IMR-90 (cell line): Measurements from ENCODE around the gene PAX1.

ENCODE experiments used
- CEBPB ChIP-seq: IDR thresholded peaks from 2 replicates; pipeline ENCODE4 v1.6.1; 2012; ENCODE audit warnings: low read depth, low read length, improper control_type of control experiment
- FOS ChIP-seq: fragments of 150-350 bp; IDR thresholded peaks from 2 replicates; pipeline ENCODE4 v1.6.1; 2016; ENCODE audit warnings: low read depth, low read length
- MAFK ChIP-seq: IDR thresholded peaks from 2 replicates; pipeline ENCODE4 v1.6.1; 2012; ENCODE audit warnings: low read depth, low read length, improper control_type of control experiment
- MAZ ChIP-seq: IDR thresholded peaks from 2 replicates; pipeline ENCODE4 v1.6.1; 2012; ENCODE audit warnings: low read depth, mild to moderate bottlenecking, low read length, improper control_type of control experiment, moderate library complexity, borderline replicate concordance
- MXI1 ChIP-seq: IDR thresholded peaks from 2 replicates; pipeline ENCODE4 v1.6.1; 2012; ENCODE audit warnings: low read depth, mild to moderate bottlenecking, low read length, moderate library complexity, borderline replicate concordance
- POLR2A ChIP-seq: IDR thresholded peaks from 2 replicates; pipeline ENCODE4 v1.6.1; 2012; ENCODE audit warnings: mild to moderate bottlenecking, low read depth, low read length
- TF ChIP-seq, protein P1 (sequence below): conservative IDR thresholded peaks from 2 replicates; pipeline ENCODE4 v1.5.1; 2012; ENCODE audit warnings: mild to moderate bottlenecking, low read depth, low read length, improper control_type of control experiment
- TF ChIP-seq, protein P2 (sequence below): fragments of 150-350 bp; IDR thresholded peaks from 2 replicates; pipeline ENCODE4 v1.6.1; 2017; ENCODE audit warnings: mild to moderate bottlenecking, antibody characterized with exemption, low read length, low read depth

DNA sequence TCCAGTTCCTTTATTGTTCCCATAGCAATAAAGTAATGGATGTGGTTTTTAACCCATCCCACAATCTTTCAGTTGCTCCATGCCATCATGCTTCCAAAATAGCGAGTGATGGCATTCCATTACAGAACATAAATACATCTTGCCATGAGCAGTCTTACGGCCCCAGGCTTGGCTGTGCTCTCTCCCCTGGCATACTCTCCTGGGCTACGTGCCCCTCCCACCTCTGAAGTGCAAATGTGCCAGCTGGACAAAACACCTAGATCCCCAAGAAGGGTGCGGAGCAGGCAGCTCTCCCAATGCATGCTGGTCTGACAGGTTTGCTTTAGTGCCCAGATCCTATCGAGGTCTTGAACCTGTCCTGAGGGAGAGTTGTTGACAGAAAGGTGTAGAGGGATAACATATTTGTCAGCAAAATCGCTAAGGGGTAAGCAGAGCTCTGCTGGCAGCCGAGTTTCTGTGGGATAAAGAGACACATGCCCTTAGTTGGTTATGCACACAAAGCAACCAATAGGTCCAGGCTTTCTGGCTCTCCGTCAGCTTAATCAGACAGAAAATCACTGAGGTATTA is 43.9 kb upstream of the PAX1 start:
- no peak for TF ChIP-seq MXI1
- no peak for TF ChIP-seq FOS
- TF ChIP-seq, protein P1, sequence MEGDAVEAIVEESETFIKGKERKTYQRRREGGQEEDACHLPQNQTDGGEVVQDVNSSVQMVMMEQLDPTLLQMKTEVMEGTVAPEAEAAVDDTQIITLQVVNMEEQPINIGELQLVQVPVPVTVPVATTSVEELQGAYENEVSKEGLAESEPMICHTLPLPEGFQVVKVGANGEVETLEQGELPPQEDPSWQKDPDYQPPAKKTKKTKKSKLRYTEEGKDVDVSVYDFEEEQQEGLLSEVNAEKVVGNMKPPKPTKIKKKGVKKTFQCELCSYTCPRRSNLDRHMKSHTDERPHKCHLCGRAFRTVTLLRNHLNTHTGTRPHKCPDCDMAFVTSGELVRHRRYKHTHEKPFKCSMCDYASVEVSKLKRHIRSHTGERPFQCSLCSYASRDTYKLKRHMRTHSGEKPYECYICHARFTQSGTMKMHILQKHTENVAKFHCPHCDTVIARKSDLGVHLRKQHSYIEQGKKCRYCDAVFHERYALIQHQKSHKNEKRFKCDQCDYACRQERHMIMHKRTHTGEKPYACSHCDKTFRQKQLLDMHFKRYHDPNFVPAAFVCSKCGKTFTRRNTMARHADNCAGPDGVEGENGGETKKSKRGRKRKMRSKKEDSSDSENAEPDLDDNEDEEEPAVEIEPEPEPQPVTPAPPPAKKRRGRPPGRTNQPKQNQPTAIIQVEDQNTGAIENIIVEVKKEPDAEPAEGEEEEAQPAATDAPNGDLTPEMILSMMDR, result no peak
- TF ChIP-seq CEBPB, result no peak
- TF ChIP-seq MAFK, result no peak
- TF ChIP-seq, protein P2, sequence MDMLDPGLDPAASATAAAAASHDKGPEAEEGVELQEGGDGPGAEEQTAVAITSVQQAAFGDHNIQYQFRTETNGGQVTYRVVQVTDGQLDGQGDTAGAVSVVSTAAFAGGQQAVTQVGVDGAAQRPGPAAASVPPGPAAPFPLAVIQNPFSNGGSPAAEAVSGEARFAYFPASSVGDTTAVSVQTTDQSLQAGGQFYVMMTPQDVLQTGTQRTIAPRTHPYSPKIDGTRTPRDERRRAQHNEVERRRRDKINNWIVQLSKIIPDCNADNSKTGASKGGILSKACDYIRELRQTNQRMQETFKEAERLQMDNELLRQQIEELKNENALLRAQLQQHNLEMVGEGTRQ, result no peak
- TF ChIP-seq MAZ, result no peak
- TF ChIP-seq POLR2A, result no peak
